WTC11 (cell line): Measurements from ENCODE around the gene RAB39A. TPM values are rescaled to one million over a fixed set of nuclear protein-coding genes. Genes with fewer than 3 reads are reported as not detected.

ENCODE experiments used
- ATAC-seq: fragments of 200-7000 bp; cut with Tn5 transposase; 2 replicates; pipeline ENCODE4 v1.10.0; 2021; ENCODE audit warnings: mild to moderate bottlenecking, moderate library complexity
- CTCF ChIA-PET: fragments of 300-600 bp; sonication (Branson Sonifier 250); formaldehyde crosslinking; loops from one replicate; lab custom pipeline; 2021; ENCODE audit warnings: antibody characterized with exemption; lab: Charles Lee
- POLR2A ChIA-PET: fragments of 350-600 bp; sonication (Branson Sonifier 250); formaldehyde crosslinking; loops from one replicate; lab custom pipeline; 2021; ENCODE audit warnings: antibody characterized with exemption; lab: Charles Lee
- DNase-seq: peaks from one replicate; pipeline ENCODE4 v3.0.0; 2021; ENCODE audit warnings: low spot score
- H3K27ac Mint-ChIP-seq: 2 replicates; pipeline ENCODE4 v1.8.0; 2021; ENCODE audit warnings: mixed read lengths
- H3K27me3 Mint-ChIP-seq: 2 replicates; pipeline ENCODE4 v1.8.0; 2021; ENCODE audit warnings: low read depth, mild to moderate bottlenecking, moderate library complexity, mixed read lengths
- H3K36me3 Mint-ChIP-seq: 2 replicates; pipeline ENCODE4 v1.8.0; 2021; ENCODE audit warnings: mixed read lengths
- H3K4me1 Mint-ChIP-seq: 2 replicates; pipeline ENCODE4 v1.8.0; 2022; ENCODE audit warnings: mixed read lengths
- H3K4me3 Mint-ChIP-seq: 2 replicates; pipeline ENCODE4 v1.8.0; 2021; ENCODE audit warnings: mild to moderate bottlenecking, moderate library complexity, mixed read lengths
- H3K9me3 Mint-ChIP-seq: 2 replicates; pipeline ENCODE4 v1.8.0; 2021; ENCODE audit warnings: mixed read lengths
- CREB1 ChIP-seq: sonication (generic); formaldehyde crosslinking; IDR thresholded peaks from 2 replicates; pipeline ENCODE4 v1.8.0; 2023; ENCODE audit warnings: mild to moderate bottlenecking, missing genetic modification reagents
- EMX1 ChIP-seq: fragments of 250-450 bp; sonication (Bioruptor Pico); IDR thresholded peaks from 2 replicates; pipeline ENCODE4 v1.8.0; 2021; ENCODE audit warnings: mild to moderate bottlenecking
- GRHL2 ChIP-seq: fragments of 250-450 bp; sonication (Bioruptor Pico); IDR thresholded peaks from 2 replicates; pipeline ENCODE4 v1.8.0; 2022; ENCODE audit warnings: mild to moderate bottlenecking, moderate library complexity; ENCODE audit not compliant: insufficient replicate concordance, severe bottlenecking
- MXD4 ChIP-seq: fragments of 250-450 bp; sonication (Bioruptor Pico); IDR thresholded peaks from 2 replicates; pipeline ENCODE4 v1.8.0; 2021; ENCODE audit warnings: mild to moderate bottlenecking, moderate library complexity, borderline replicate concordance
- MYBL2 ChIP-seq: sonication (generic); formaldehyde crosslinking; IDR thresholded peaks from 2 replicates; pipeline ENCODE4 v1.8.1; 2023; ENCODE audit warnings: mild to moderate bottlenecking, moderate library complexity, missing genetic modification reagents
- OVOL2 ChIP-seq: fragments of 250-450 bp; sonication (Bioruptor Pico); IDR thresholded peaks from 2 replicates; pipeline ENCODE4 v1.9.0; 2021; ENCODE audit warnings: mild to moderate bottlenecking, borderline replicate concordance
- PRRX2 ChIP-seq: fragments of 250-450 bp; sonication (Bioruptor Pico); IDR thresholded peaks from 2 replicates; pipeline ENCODE4 v1.8.0; 2021; ENCODE audit warnings: mild to moderate bottlenecking
- TCF7 ChIP-seq: sonication (generic); formaldehyde crosslinking; IDR thresholded peaks from 2 replicates; pipeline ENCODE4 v1.8.0; 2022; ENCODE audit warnings: mild to moderate bottlenecking, low read depth, missing genetic modification reagents, moderate library complexity
- ZNF232 ChIP-seq: sonication (generic); formaldehyde crosslinking; IDR thresholded peaks from 2 replicates; pipeline ENCODE4 v1.8.0; 2022; ENCODE audit warnings: mild to moderate bottlenecking, missing genetic modification reagents
- total RNA-seq: library from RNA; stranded (reverse); gene quantifications from 3 replicates; pipeline ENCODE4 v1.2.3, GENCODE V29; 2021
- TF ChIP-seq, protein P1 (sequence below): sonication (generic); formaldehyde crosslinking; IDR thresholded peaks from 2 replicates; pipeline ENCODE4 v1.8.1; 2023; ENCODE audit warnings: mild to moderate bottlenecking, missing genetic modification reagents
- TF ChIP-seq, protein P2 (sequence below): fragments of 250-450 bp; sonication (Bioruptor Pico); conservative IDR thresholded peaks from 2 replicates; pipeline ENCODE4 v1.9.0; 2021; ENCODE audit warnings: mild to moderate bottlenecking
- TF ChIP-seq, protein P3 (sequence below): fragments of 250-450 bp; sonication (Bioruptor Pico); IDR thresholded peaks from 2 replicates; pipeline ENCODE4 v2.1.2; 2022; ENCODE audit warnings: mild to moderate bottlenecking, moderate library complexity
- TF ChIP-seq, protein P4 (sequence below): sonication (generic); formaldehyde crosslinking; IDR thresholded peaks from 2 replicates; pipeline ENCODE4 v1.8.1; 2023; ENCODE audit warnings: mild to moderate bottlenecking, missing genetic modification reagents, moderate library complexity
- TF ChIP-seq, protein P5 (sequence below): fragments of 250-450 bp; sonication (Bioruptor Pico); IDR thresholded peaks from 2 replicates; pipeline ENCODE4 v1.9.0; 2021; ENCODE audit warnings: mild to moderate bottlenecking
- TF ChIP-seq, protein P6 (sequence below): sonication (generic); formaldehyde crosslinking; IDR thresholded peaks from 2 replicates; pipeline ENCODE4 v1.8.0; 2022; ENCODE audit warnings: mild to moderate bottlenecking, missing genetic modification reagents

RAB39A gene
- total RNA-seq, 1 experiment from 2014 or later: 12.1 TPM

DNA sequence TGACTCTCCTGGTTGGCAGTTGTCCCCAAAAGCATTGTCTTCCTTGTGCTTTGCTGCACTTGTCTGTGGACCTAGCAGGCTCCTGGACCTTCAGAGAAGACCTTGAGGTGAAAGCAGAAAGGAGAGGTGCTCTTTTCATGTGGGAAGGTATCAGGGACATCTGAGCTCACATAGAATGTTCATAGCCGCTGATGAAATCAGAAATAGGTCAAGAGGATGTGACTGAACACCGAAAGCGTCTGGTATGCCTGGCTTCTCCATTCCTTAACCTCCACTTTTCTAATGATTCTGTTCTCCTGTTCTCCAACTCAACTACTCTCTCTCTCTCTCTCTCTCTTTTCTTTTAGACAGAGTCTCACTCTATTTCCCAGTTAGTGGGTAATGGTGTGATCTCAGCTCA lies 74.2 kb downstream of the RAB39A start:
- POLR2A ChIA-PET: no interaction called here
- no peak for TF ChIP-seq CREB1 (CRISPR knock-in tag)
- TF ChIP-seq MYBL2 (CRISPR knock-in tag): no peak
- TF ChIP-seq OVOL2 (CRISPR knock-in tag): no peak
- TF ChIP-seq, protein P1, sequence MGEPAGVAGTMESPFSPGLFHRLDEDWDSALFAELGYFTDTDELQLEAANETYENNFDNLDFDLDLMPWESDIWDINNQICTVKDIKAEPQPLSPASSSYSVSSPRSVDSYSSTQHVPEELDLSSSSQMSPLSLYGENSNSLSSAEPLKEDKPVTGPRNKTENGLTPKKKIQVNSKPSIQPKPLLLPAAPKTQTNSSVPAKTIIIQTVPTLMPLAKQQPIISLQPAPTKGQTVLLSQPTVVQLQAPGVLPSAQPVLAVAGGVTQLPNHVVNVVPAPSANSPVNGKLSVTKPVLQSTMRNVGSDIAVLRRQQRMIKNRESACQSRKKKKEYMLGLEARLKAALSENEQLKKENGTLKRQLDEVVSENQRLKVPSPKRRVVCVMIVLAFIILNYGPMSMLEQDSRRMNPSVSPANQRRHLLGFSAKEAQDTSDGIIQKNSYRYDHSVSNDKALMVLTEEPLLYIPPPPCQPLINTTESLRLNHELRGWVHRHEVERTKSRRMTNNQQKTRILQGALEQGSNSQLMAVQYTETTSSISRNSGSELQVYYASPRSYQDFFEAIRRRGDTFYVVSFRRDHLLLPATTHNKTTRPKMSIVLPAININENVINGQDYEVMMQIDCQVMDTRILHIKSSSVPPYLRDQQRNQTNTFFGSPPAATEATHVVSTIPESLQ (CRISPR knock-in tag): no peak
- no peak for TF ChIP-seq PRRX2 (CRISPR knock-in tag)
- no peak for TF ChIP-seq GRHL2
- TF ChIP-seq ZNF232 (CRISPR knock-in tag): no peak
- DNase-seq: no peak
- CTCF ChIA-PET: no interaction called here
- Mint-ChIP-seq H3K4me1 (peaks cover 8% of the 10 kb centered on the region), H3K27ac (no peak overlapping the region), H3K9me3 (no peaks in the 10 kb centered on the region), H3K27me3 (no peaks in the 10 kb centered on the region; the same call in 1 of the 2 replicates), H3K4me3 (no peak overlapping the region), H3K36me3 (no peaks in the 10 kb centered on the region)
- ATAC-seq: no peak

DNA sequence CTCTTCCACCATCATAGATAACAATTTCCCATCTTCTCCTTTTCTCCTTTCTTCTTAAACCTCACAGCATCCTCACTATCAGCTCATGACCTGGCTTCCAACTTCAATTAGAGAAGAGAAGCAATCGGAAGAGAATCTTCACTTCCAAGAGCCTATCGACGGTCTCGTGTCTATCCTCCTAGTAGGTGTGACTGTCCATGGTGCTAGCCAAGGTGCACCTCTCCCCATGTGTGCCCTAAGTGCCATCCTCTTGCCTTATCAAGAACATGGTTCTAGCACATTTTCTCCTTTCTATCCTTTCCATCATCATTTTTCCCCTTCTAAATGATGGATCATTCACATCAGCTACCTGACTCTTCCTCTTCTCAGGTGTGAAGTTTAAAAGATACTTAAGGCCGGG lies 75.4 kb downstream of the RAB39A start:
- Mint-ChIP-seq H3K36me3 (no peaks in the 10 kb centered on the region), H3K9me3 (no peaks in the 10 kb centered on the region), H3K4me3 (no peak overlapping the region), H3K27ac (no peak overlapping the region)
- DNase-seq: no peak
- ATAC-seq: no peak
- TF ChIP-seq EMX1 (CRISPR knock-in tag): no peak
- TF ChIP-seq, all 79 proteins: peak for 0
- Mint-ChIP-seq H3K27me3 (no peaks in the 10 kb centered on the region; the same call in 1 of the 2 replicates), H3K4me1 (peaks cover 8% of the 10 kb centered on the region)
- ChIA-PET POLR2A (no interaction called here), CTCF (no interaction called here)

DNA sequence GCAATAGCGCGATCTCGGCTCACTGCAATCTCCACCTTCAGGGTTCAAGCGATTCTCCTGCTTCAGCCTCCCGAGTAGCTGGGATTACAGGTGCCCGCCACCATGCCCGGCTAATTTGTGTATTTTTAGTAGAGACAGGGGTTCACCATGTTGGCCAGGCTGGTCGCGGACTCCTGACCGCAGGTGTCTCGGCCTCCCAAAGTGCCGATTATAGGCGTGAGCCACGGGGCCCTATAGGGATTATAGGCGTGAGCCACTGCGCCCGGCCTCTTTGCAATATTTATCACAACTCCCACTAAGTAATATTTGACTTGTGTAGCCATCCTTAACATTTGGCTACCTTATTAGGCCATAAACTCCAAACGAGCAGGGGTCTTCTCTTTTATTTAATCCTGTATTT lies 79.6 kb downstream of the RAB39A start:
- TF ChIP-seq, protein P2, sequence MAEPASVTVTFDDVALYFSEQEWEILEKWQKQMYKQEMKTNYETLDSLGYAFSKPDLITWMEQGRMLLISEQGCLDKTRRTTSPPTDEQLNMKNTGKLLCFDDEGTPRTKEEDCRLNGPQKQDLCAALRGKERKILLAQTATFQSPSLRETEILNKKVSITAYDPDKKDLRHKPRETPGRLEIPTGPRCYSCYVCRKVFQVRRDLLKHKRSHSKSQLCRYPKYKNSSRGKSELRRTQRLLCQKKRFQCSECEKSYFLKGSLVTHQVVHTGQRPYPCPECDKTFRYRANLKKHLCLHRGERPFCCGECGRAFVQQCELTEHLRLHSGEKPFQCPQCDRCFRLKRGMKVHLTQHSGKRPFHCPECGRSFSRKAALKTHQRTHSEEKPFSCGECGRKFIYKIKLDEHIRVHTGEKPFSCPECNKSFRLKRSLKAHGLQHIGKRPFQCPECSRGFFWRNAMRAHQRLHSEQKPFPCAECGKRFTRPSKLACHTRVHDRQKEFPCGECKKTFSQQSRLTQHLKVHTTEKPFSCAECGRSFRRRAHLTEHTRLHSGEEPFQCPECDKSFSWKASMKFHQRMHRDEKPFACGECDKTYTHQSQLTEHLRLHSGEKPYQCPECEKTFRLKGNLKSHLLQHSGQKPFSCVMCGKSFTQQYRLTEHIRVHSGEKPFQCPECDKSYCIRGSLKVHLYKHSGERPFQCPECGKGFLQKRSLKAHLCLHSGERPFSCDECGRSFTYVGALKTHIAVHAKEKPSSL: no peak
- TF ChIP-seq TCF7: no peak
- TF ChIP-seq, protein P3, sequence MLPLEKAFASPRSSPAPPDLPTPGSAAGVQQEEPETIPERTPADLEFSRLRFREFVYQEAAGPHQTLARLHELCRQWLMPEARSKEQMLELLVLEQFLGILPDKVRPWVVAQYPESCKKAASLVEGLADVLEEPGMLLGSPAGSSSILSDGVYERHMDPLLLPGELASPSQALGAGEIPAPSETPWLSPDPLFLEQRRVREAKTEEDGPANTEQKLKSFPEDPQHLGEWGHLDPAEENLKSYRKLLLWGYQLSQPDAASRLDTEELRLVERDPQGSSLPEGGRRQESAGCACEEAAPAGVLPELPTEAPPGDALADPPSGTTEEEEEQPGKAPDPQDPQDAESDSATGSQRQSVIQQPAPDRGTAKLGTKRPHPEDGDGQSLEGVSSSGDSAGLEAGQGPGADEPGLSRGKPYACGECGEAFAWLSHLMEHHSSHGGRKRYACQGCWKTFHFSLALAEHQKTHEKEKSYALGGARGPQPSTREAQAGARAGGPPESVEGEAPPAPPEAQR (CRISPR knock-in tag): no peak
- TF ChIP-seq, protein P4, sequence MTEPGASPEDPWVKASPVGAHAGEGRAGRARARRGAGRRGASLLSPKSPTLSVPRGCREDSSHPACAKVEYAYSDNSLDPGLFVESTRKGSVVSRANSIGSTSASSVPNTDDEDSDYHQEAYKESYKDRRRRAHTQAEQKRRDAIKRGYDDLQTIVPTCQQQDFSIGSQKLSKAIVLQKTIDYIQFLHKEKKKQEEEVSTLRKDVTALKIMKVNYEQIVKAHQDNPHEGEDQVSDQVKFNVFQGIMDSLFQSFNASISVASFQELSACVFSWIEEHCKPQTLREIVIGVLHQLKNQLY (CRISPR knock-in tag): no peak
- TF ChIP-seq MYBL2 (CRISPR knock-in tag): no peak
- TF ChIP-seq, protein P5, sequence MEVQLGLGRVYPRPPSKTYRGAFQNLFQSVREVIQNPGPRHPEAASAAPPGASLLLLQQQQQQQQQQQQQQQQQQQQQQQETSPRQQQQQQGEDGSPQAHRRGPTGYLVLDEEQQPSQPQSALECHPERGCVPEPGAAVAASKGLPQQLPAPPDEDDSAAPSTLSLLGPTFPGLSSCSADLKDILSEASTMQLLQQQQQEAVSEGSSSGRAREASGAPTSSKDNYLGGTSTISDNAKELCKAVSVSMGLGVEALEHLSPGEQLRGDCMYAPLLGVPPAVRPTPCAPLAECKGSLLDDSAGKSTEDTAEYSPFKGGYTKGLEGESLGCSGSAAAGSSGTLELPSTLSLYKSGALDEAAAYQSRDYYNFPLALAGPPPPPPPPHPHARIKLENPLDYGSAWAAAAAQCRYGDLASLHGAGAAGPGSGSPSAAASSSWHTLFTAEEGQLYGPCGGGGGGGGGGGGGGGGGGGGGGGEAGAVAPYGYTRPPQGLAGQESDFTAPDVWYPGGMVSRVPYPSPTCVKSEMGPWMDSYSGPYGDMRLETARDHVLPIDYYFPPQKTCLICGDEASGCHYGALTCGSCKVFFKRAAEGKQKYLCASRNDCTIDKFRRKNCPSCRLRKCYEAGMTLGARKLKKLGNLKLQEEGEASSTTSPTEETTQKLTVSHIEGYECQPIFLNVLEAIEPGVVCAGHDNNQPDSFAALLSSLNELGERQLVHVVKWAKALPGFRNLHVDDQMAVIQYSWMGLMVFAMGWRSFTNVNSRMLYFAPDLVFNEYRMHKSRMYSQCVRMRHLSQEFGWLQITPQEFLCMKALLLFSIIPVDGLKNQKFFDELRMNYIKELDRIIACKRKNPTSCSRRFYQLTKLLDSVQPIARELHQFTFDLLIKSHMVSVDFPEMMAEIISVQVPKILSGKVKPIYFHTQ (CRISPR knock-in tag): no peak
- TF ChIP-seq, protein P6, sequence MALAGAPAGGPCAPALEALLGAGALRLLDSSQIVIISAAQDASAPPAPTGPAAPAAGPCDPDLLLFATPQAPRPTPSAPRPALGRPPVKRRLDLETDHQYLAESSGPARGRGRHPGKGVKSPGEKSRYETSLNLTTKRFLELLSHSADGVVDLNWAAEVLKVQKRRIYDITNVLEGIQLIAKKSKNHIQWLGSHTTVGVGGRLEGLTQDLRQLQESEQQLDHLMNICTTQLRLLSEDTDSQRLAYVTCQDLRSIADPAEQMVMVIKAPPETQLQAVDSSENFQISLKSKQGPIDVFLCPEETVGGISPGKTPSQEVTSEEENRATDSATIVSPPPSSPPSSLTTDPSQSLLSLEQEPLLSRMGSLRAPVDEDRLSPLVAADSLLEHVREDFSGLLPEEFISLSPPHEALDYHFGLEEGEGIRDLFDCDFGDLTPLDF: no peak
- TF ChIP-seq MXD4 (CRISPR knock-in tag): no peak
- Mint-ChIP-seq H3K4me3 (no peak overlapping the region), H3K4me1 (peaks cover 13% of the 10 kb centered on the region), H3K36me3 (no peaks in the 10 kb centered on the region), H3K27me3 (no peaks in the 10 kb centered on the region; the same call in 1 of the 2 replicates), H3K9me3 (no peaks in the 10 kb centered on the region), H3K27ac (no peak overlapping the region)
- ChIA-PET POLR2A (no interaction called here), CTCF (interaction anchor here (1.9 to 2.3 kb wide), 2 partner anchors 8 to 15 kb away, joined by 19 to 37 read pairs; no protein-coding TSS in a partner anchor)
- DNase-seq: no peak
- no peak for ATAC-seq
